Activated B cell treated with CpG ODN at 0.5 μM for 24 hours (primary cell): ENCODE data around the gene RFX7. TPM values are rescaled to one million over a fixed set of nuclear protein-coding genes. Genes with fewer than 3 reads are reported as not detected.
"Not testable (repeated sequence)": the region's sequence is repeated elsewhere in the genome, so short reads cannot be mapped to it uniquely, and the experiment has no call there.

Experiments used
- ATAC-seq: fragments of 200-7000 bp; cut with Tn5 transposase; one replicate; pipeline ENCODE4 v1.10.0; 2021; ENCODE audit warnings: low read depth, mild to moderate bottlenecking, moderate library complexity
- CTCF ChIA-PET: fragments of 350-600 bp; sonication (Branson Sonifier 250); formaldehyde crosslinking; loops from one replicate; lab custom pipeline; 2021; ENCODE audit warnings: antibody characterized with exemption; lab: Charles Lee
- POLR2A ChIA-PET: fragments of 350-600 bp; sonication (Branson Sonifier 250); formaldehyde crosslinking; loops from one replicate; lab custom pipeline; 2021; ENCODE audit warnings: antibody characterized with exemption; lab: Charles Lee
- DNase-seq: peaks from one replicate; pipeline ENCODE4 v3.0.0; 2022
- H3K27ac Mint-ChIP-seq: one replicate; pipeline ENCODE4 v1.8.0; 2020; ENCODE audit warnings: mixed read lengths
- H3K27me3 Mint-ChIP-seq: one replicate; pipeline ENCODE4 v1.8.0; 2021; ENCODE audit warnings: mixed read lengths
- H3K36me3 Mint-ChIP-seq: one replicate; pipeline ENCODE4 v1.8.0; 2021; ENCODE audit warnings: low read depth, mixed read lengths
- H3K4me1 Mint-ChIP-seq: one replicate; pipeline ENCODE4 v1.8.0; 2021; ENCODE audit warnings: mixed read lengths
- H3K4me3 Mint-ChIP-seq: one replicate; pipeline ENCODE4 v1.8.0; 2020; ENCODE audit warnings: mild to moderate bottlenecking, mixed read lengths
- H3K9me3 Mint-ChIP-seq: one replicate; pipeline ENCODE4 v1.8.0; 2020; ENCODE audit warnings: mixed read lengths
- intact Hi-C: fragments of 100-400 bp; cut with micrococcal nuclease; formaldehyde crosslinking; loops from one replicate; pipeline ENCODE4 v1.15.1; 2024
- total RNA-seq: library from RNA; stranded (reverse); gene quantifications from 2 replicates; pipeline ENCODE4 v1.2.3, GENCODE V29; 2022
- TF ChIP-seq, protein P1 (sequence below): fragments of 200-600 bp; IDR thresholded peaks from one replicate; pipeline ENCODE4 v1.8.0; 2022; ENCODE audit warnings: antibody characterized with exemption, mild to moderate bottlenecking

Gene RFX7
- total RNA-seq, 1 donor from 2014 or later, result 27.8 TPM

DNA sequence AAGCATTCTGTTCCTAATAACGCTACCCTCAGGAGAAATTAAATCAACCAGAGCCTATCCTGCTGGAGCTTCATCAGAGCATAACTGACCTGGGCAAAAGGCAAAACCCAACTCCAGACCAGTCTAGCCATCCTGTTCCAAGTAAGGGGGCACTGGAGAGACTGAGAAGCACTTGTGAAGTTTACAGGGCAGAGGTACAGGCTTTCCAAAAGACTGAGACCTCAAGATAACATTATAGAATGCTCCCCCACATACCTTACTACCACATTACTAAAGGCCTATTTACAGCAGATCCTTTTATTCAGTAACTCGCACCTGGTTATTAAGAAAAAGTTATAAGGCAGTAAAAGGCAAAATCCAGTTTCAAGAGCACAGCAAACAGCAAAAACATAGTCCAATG, 35.5 kb downstream of the RFX7 start:
- H3K9me3 Mint-ChIP-seq, result peaks cover 15% of the 10 kb centered on the region
- ChIA-PET POLR2A (interaction anchor here (0.9 to 1.5 kb wide), 2 partner anchors 35 to 37 kb away, joined by 3 to 12 read pairs; partner anchors contain the start of gene RFX7), CTCF (interaction anchor here (1.0 kb wide), 1 partner anchor 36 kb away, joined by 3 read pairs; no protein-coding TSS in a partner anchor)
- DNase-seq (no peak), ATAC-seq (no peak)
- TF ChIP-seq, protein P1, sequence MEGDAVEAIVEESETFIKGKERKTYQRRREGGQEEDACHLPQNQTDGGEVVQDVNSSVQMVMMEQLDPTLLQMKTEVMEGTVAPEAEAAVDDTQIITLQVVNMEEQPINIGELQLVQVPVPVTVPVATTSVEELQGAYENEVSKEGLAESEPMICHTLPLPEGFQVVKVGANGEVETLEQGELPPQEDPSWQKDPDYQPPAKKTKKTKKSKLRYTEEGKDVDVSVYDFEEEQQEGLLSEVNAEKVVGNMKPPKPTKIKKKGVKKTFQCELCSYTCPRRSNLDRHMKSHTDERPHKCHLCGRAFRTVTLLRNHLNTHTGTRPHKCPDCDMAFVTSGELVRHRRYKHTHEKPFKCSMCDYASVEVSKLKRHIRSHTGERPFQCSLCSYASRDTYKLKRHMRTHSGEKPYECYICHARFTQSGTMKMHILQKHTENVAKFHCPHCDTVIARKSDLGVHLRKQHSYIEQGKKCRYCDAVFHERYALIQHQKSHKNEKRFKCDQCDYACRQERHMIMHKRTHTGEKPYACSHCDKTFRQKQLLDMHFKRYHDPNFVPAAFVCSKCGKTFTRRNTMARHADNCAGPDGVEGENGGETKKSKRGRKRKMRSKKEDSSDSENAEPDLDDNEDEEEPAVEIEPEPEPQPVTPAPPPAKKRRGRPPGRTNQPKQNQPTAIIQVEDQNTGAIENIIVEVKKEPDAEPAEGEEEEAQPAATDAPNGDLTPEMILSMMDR, result no peak
- H3K27me3 Mint-ChIP-seq, result no peaks in the 10 kb centered on the region
- peaks cover 26% of the 10 kb centered on the region for H3K36me3 Mint-ChIP-seq
- peak overlapping the region; percentile 50 for H3K4me3 Mint-ChIP-seq
- peaks cover 70% of the 10 kb centered on the region for H3K4me1 Mint-ChIP-seq
- intact Hi-C loops, result no loop called here
- H3K27ac Mint-ChIP-seq, result peak overlapping the region; percentile 79

DNA sequence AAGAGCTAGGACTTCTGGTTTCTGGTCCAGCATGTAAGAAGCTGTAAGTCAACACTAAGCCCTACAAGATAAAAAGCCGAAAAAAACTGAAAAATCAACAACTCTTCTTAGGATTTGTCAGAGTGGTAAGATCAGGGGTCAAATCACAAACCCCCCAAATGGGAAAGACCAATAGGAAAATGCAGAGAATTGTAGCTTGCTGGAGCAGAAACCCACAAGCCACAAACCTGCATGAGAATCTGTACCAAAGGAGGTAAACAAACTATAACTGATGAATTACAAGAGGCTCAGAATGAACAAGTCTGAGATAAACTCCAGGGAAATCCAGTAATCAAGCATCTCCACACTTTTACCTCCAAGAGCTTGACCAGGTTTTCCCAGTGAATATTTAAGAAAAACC, 36.0 kb downstream of the RFX7 start:
- Mint-ChIP-seq H3K27ac (peak overlapping the region; percentile 79), H3K4me3 (peak overlapping the region; percentile 50), H3K27me3 (no peaks in the 10 kb centered on the region), H3K4me1 (peaks cover 75% of the 10 kb centered on the region), H3K9me3 (peaks cover 15% of the 10 kb centered on the region), H3K36me3 (peaks cover 27% of the 10 kb centered on the region)
- ChIA-PET CTCF (interaction anchor here (1.0 kb wide), 1 partner anchor 37 kb away, joined by 3 read pairs; no protein-coding TSS in a partner anchor), POLR2A (interaction anchor here (0.9 to 1.5 kb wide), 2 partner anchors 36 to 38 kb away, joined by 3 to 12 read pairs; partner anchors contain the start of gene RFX7)
- DNase-seq (no peak), ATAC-seq (peak; percentile 37)
- TF ChIP-seq, protein P1, result no peak
- intact Hi-C loops, result loop anchor here (2.0 kb wide), 1 partner anchor 39 kb away; no protein-coding TSS in a partner anchor

DNA sequence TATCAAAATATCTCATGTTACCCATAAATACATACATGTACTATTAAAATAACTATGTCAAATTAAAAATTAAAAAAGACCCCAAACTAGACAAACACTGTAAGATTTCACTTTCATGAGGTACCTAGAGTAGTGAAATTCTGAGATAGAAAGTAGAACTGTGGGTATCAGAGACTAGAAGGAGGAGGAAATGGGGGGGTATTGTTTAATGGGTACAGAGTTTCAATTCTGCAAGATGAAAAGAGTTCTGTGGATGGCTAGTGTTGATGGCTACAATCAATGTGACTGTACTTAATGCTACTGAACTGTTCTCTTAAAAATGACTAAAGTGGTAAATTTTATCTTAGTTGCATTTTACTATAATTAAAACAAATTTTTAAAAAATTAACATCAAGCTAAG, 36.6 kb downstream of the RFX7 start:
- Mint-ChIP-seq H3K4me3 (peak overlapping the region; percentile 39), H3K9me3 (peaks cover 11% of the 10 kb centered on the region), H3K27me3 (no peaks in the 10 kb centered on the region), H3K36me3 (peaks cover 23% of the 10 kb centered on the region), H3K27ac (peak overlapping the region; percentile 79), H3K4me1 (peaks cover 76% of the 10 kb centered on the region)
- ChIA-PET CTCF (interaction anchor here (1.0 kb wide), 1 partner anchor 37 kb away, joined by 3 read pairs; no protein-coding TSS in a partner anchor), POLR2A (interaction anchor here (1.5 kb wide), 1 partner anchor 38 kb away, joined by 12 read pairs; no protein-coding TSS in a partner anchor)
- ATAC-seq, result peak; percentile 69
- intact Hi-C loops, result loop anchor here (2.0 kb wide), 1 partner anchor 40 kb away; no protein-coding TSS in a partner anchor
- TF ChIP-seq, protein P1, result no peak
- DNase-seq, result no peak

DNA sequence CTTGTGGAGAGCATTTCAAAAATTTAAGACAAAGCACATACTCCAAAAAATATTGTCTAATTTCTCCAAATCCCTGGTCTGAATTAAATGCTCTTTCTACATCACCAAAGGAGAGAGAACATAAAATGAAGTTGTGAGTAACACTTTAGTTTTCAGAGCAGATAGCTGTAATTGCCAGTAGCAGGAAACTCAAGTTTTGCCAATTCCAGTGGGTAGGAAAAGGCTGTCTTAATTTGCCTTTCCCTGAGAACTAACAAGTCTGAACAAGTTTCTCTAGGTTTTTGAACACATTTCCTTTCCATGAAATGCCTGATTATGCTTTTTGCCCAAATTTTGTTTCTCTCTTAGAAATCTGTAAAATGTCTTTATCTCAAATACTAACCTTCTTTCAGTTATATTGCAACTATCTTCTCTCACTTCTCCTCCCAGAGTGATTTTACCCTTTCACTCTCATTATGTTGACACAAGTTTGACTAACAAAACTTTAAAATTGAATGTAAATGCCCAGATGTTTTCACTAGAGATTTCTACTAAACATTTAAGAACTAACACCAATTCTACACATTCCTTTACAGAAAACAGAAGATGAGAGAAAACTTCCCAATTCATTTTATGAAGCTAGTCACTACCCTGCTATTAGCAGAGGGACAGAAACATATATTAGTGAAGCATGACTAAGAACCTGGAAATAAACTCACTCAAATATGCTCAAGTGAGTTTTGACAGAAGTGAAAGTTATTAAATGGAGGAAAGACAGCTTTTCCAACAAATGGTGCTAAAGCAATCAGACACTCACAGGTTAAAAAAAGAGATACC, 38.4 kb downstream of the RFX7 start:
- peak overlapping the region; percentile 65 for H3K27ac Mint-ChIP-seq
- peaks cover 74% of the 10 kb centered on the region for H3K4me1 Mint-ChIP-seq
- ChIA-PET POLR2A (interaction anchor here (1.2 kb wide), 1 partner anchor 38 kb away, joined by 3 read pairs; no protein-coding TSS in a partner anchor), CTCF (interaction anchor here (0.9 kb wide), 1 partner anchor 41 kb away, joined by 3 read pairs; no protein-coding TSS in a partner anchor)
- peaks cover 3% of the 10 kb centered on the region for H3K9me3 Mint-ChIP-seq
- ATAC-seq (peak; percentile 38), DNase-seq (no peak)
- H3K36me3 Mint-ChIP-seq, result peaks cover 5% of the 10 kb centered on the region
- peak overlapping the region; percentile 41 for H3K4me3 Mint-ChIP-seq
- H3K27me3 Mint-ChIP-seq, result no peaks in the 10 kb centered on the region
- TF ChIP-seq, protein P1, result no peak
- intact Hi-C loops, result no loop called here

DNA sequence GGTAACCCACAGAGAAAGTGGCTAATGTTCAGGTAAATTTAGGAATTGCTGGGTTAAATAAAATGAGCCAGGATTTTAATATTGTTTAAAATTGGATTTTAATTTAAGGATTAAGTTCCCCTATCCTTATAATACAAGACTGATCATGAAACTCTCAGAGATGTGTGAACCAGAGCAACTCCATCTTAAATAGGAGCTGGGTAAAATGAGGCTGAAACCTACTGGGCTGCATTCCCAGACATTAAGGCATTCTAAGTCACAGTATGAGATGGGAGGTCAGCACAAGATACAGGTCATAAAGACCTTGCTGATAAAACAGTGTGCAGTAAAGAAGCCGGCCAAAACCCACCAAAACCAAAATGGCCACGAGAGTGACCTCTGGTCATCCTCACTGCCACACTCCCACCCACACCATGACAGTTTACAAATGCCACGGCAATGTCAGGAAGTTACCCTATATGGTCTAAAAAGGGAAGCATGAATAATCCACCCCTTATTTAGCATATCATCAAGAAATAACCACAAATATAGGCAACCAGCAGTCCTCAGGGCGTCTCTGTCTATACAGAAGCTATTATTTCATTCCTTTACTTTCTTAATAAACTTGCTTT, 40.3 kb downstream of the RFX7 start:
- H3K27ac Mint-ChIP-seq, result peak overlapping the region; percentile 18
- intact Hi-C loops, H3K27me3 Mint-ChIP-seq, CTCF ChIA-PET, H3K9me3 Mint-ChIP-seq, H3K4me3 Mint-ChIP-seq, DNase-seq, H3K36me3 Mint-ChIP-seq, ATAC-seq: not testable (repeated sequence)
- POLR2A ChIA-PET, result interaction anchor here (0.7 kb wide), 1 partner anchor 998 kb away, joined by 4 read pairs; no protein-coding TSS in a partner anchor
- peaks cover 63% of the 10 kb centered on the region for H3K4me1 Mint-ChIP-seq
